Heart right ventricle (tissue), 16 donors: ENCODE results near the gene SMARCD1. TPM values are rescaled to one million over a fixed set of nuclear protein-coding genes. Genes with fewer than 3 reads are reported as not detected.

ENCODE experiments used
- ATAC-seq, 8 donors: fragments of 200-7000 bp; cut with Tn5 transposase; one replicate each; pipeline ENCODE4 v1.9.1; 2020; ENCODE audit warnings: mild to moderate bottlenecking in 8 of 8, moderate library complexity in 8 of 8, moderate number of reproducible peaks in 1 of 8
- DNase-seq, 2 donors: peaks; one replicate each; pipeline ENCODE4 v3.0.0-alpha.2; 2020
- H3K27ac ChIP-seq, 10 donors: fragments of 200-600 bp; sonication (generic) in 2 of 10; one replicate each; pipeline versions ENCODE4 v1.5.0 to v1.8.0; 2020 to 2022; ENCODE audit warnings: mild to moderate bottlenecking in 3 of 10
- H3K27me3 ChIP-seq, 7 donors: fragments of 200-600 bp; one replicate each; pipeline ENCODE4 v1.8.0; 2021 to 2022; ENCODE audit warnings: mild to moderate bottlenecking in 2 of 7
- H3K36me3 ChIP-seq, 9 donors: fragments of 200-600 bp; sonication (generic) in 1 of 9; one replicate each; pipeline versions ENCODE4 v1.5.0 to v1.8.0; 2020 to 2022; ENCODE audit warnings: mild to moderate bottlenecking in 2 of 9
- H3K4me1 ChIP-seq, 9 donors: fragments of 200-600 bp; sonication (generic) in 1 of 9; one replicate each; pipeline versions ENCODE4 v1.5.0 to v1.8.0; 2020 to 2022; ENCODE audit warnings: mild to moderate bottlenecking in 4 of 9
- H3K4me3 ChIP-seq, 10 donors: fragments of 200-600 bp; sonication (generic) in 2 of 10; one replicate each; pipeline versions ENCODE4 v1.5.0 to v1.8.0; 2020 to 2022; ENCODE audit warnings: mild to moderate bottlenecking in 7 of 10, moderate library complexity in 2 of 10
- H3K9me3 ChIP-seq, 11 donors: fragments of 200-600 bp in 10 of 11; sonication (generic) in 2 of 11; one replicate each; pipeline versions ENCODE4 v1.5.0 to v1.8.0; 2013 to 2022; ENCODE audit warnings: mild to moderate bottlenecking in 2 of 11, control low read depth in 1 of 11, moderate library complexity in 1 of 11
- WGBS, 2 donors: extraction: QIAGEN DNeasy Blood & Tissue Kit; methylation state at CpG; one replicate each; pipeline ENCODE4 v1.1.7; 2013; ENCODE audit warnings: inconsistent platforms in 1 of 2; 5-methylcytosine and 5-hydroxymethylcytosine counted together
- intact Hi-C, 10 donors: fragments of 100-400 bp; cut with DNase I; formaldehyde crosslinking; loops; one replicate each; pipeline versions ENCODE4 v1.11.1 to v1.14.2; 2022
- polyA plus RNA-seq, 2 donors: library from polyadenylated mRNA; stranded (reverse); fragments of 200-250 nt; gene quantifications; one replicate each; pipeline ENCODE4 v1.2.3, GENCODE V29; 2013
- total RNA-seq, 10 donors: library from RNA; stranded (reverse); fragmentation: NEBNext Ultra II Directional in 3 of 10; extraction: Animal tissue kit (Norgen Biotek cat#: 25700) in 3 of 10; gene quantifications; one replicate each; pipeline versions ENCODE4 v1.2.1 to v1.2.4, GENCODE V29; 2021 to 2023
- TF ChIP-seq, protein P1 (sequence below), 9 donors: fragments of 200-600 bp; sonication (generic) in 2 of 9; IDR thresholded peaks; one replicate each; pipeline versions ENCODE4 v1.5.0 to v1.8.0; 2021 to 2022; ENCODE audit warnings: antibody characterized with exemption in 9 of 9, mild to moderate bottlenecking in 5 of 9, moderate library complexity in 1 of 9
- donor health status: Arrhythmogenic right ventricular cardiomyopathy.
- donor health status: ischemic (EF 13 %, LVEDD 7.1; RV severe dilation, severe dysfunction).
- donor health status: healthy with polysubstance abuse.
- donor health status: DM: no; HTN: yes; CAD: no.
- donor health status: DM: no; HTN: no; CAD: no.
- donor health status: ischemic (EF 25% LVEDD 6.9; RV normal size, moderate dysfunction).
- donor health status: ischemic (EF 25% LVEDD 5.7; RV mildly dilated, moderate dysfunction).
- donor health status: healthy.
- donor health status: DM: yes; HTN: yes; CAD: no.
- donor health status: Ischemic cardiomyopathy.
- donor health status: ischemic (EF 35%, LVEDD 5.7; RV mildly dilated, moderate dysfunction).
- donor health status: nonischemic (EF 11% LVEDD 7.7; RV severe dilation, severe dysfunction).
- donor health status: DM: yes; HTN: yes; CAD: no.
- donor health status: PGD.
- donor health status: ischemic (EF 29% LVEDD 5.4; RV normal size, mild dysfunction).
- donor health status: nonischemic (EF 23%, LVEDD 6.1; RV moderate dilation, normal function).

Gene SMARCD1
- total and polyA plus RNA-seq, 12 donors, result 12.0 to 24.0 (median 16.0) TPM

DNA sequence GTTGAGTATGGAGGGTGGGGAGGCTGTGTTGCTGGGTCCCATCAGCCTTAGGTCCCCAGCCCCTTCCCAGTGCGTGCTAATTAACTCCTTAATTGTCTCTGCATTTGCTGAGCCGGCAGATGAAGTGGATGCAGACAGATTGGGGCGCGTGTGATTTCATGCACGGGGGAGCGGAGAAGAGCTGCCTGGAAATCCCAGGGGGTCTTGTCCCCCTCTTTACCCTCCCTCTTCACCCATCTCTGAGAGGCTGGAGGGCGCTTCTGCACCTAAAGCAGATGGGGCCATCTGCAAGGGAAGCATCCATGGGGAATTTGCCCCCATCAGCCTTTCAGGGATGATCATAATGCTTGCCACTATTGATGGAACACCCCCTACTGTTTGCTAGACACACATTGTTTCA lies 32.2 kb upstream of the SMARCD1 start:
- intact Hi-C loops, result loop anchor here in 7 of 10 donors (5.0 to 10.0 kb wide), 3 partner anchors 186 to 278 kb away; no protein-coding TSS in a partner anchor
- H3K27ac ChIP-seq, result no peak overlapping the region
- peaks cover under 1 to 38% (median 31%) of the 10 kb centered on the region in 9 donors for H3K4me1 ChIP-seq
- TF ChIP-seq, protein P1, sequence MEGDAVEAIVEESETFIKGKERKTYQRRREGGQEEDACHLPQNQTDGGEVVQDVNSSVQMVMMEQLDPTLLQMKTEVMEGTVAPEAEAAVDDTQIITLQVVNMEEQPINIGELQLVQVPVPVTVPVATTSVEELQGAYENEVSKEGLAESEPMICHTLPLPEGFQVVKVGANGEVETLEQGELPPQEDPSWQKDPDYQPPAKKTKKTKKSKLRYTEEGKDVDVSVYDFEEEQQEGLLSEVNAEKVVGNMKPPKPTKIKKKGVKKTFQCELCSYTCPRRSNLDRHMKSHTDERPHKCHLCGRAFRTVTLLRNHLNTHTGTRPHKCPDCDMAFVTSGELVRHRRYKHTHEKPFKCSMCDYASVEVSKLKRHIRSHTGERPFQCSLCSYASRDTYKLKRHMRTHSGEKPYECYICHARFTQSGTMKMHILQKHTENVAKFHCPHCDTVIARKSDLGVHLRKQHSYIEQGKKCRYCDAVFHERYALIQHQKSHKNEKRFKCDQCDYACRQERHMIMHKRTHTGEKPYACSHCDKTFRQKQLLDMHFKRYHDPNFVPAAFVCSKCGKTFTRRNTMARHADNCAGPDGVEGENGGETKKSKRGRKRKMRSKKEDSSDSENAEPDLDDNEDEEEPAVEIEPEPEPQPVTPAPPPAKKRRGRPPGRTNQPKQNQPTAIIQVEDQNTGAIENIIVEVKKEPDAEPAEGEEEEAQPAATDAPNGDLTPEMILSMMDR (IDR thresholded peaks at IDR 0.05), result no peak
- no peaks in the 10 kb centered on the region for H3K36me3 ChIP-seq
- no peak overlapping the region for H3K4me3 ChIP-seq
- ATAC-seq (no peak), DNase-seq (no peak)
- H3K9me3 ChIP-seq, result no peaks in the 10 kb centered on the region
- 91 to 92% methylated on average over 7 of the region's 7 CpGs for WGBS, 2 donors
- H3K27me3 ChIP-seq, result peaks cover 0 to 44% (median 18%) of the 10 kb centered on the region in 7 donors

DNA sequence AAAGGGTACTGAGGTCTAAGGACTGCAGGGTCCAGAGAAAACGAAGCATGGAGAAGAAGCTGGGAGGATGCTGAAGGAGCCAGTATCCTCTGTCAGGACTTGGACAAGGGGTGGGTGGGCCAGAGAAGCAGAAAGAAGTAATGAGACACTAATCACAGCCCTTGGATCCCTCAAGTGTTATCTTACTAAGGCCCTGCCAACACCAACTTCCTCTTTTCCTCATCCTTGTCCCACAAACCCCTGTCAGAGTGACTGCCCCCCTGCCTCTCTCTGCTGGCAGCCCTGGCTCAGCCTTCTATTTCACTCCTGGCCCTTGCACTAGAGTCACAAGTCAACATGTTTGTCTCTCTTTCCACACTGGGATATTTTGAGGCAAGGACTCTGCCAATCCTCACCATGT lies 31.6 kb upstream of the SMARCD1 start:
- Histone ChIP-seq H3K4me3 (no peak overlapping the region), H3K27me3 (peaks cover 0 to 50% (median 22%) of the 10 kb centered on the region in 7 donors), H3K9me3 (no peaks in the 10 kb centered on the region), H3K27ac (no peak overlapping the region), H3K36me3 (no peaks in the 10 kb centered on the region), H3K4me1 (peaks cover 3 to 39% (median 31%) of the 10 kb centered on the region in 9 donors)
- DNase-seq, result no peak
- intact Hi-C loops, result loop anchor here in 7 of 10 donors (5.0 to 10.0 kb wide), 3 partner anchors 186 to 279 kb away; no protein-coding TSS in a partner anchor
- TF ChIP-seq, protein P1 (IDR thresholded peaks at IDR 0.05), result no peak
- ATAC-seq, result no peak
- WGBS, 2 donors, result 72 to 90% methylated on average over 1 of the region's 1 CpG

DNA sequence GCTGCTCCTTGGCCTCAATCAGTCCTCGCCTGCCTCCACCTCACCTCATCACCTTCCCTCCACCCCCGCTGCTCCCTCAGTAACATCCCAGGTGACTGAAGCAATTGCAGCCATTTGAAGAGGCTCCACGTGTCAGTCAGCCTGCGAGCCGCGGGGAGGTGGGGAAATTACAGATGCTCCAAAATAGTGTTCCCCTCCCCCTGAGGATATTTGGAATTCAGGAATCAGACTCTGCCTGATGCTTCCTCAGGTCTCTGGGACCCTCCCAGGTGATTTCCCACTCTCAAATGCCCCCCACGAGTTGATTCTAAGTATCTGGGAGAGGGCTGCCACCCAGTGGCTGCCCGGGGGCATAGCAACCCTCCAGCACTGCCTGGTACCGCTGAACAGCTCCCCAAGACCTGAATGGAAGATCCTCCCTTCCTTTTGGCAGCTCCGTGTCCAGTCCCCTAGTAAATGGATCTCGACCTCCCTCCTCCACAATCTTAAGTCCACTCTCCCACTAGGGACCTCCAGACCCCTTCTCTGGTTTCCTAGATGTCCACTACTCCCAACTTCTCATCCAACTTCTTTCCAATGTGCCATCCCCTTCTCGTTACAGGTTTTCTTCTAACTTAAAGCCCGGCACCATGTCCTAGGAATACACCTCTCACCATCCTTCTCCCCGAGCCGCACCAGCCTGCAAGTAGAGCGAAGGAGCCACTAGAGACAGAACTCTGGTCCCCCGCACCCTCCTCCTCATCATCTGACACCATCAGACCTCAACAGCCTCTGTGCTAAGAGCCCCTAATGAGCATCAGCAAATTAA lies 29.1 kb upstream of the SMARCD1 start:
- TF ChIP-seq, protein P1 (IDR thresholded peaks at IDR 0.05), result peak; percentile 80 to 97 (median 95)
- Histone ChIP-seq H3K4me1 (peaks cover 2 to 48% (median 20%) of the 10 kb centered on the region in 9 donors), H3K4me3 (no peak overlapping the region), H3K27me3 (peaks cover 0 to 39% (median 19%) of the 10 kb centered on the region in 7 donors), H3K9me3 (no peaks in the 10 kb centered on the region), H3K27ac (no peak overlapping the region), H3K36me3 (no peaks in the 10 kb centered on the region)
- ATAC-seq (peak in 7 of 8 donors; percentile 44 to 73 (median 61)), DNase-seq (peak in 1 of 2 donors; percentile 26)
- WGBS, 2 donors, result 8% methylated on average over 17 of the region's 17 CpGs
- intact Hi-C loops, result loop anchor here (1.0 to 10.0 kb wide), 9 partner anchors 81 to 281 kb away; partner anchors contain the start of gene AQP6 (in 1 of the 10)

DNA sequence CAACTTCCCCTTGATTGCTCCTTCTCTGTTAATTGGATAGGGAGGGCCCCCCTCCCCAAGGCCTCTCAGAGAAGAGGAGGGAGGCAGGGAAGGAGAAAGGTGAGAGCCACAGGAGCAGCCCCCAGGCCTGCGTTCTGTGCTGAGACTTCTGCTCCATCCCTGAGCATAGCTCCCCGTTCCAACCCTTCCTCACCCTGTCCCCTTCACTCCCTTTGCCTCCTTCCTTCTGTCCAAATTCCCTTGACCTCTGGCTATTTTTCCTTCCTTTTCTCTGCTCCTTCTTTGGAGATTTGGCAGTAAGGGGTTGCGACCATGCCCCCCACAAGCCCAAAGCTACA lies 28.5 kb upstream of the SMARCD1 start:
- intact Hi-C loops, result loop anchor here (1.0 to 10.0 kb wide), 9 partner anchors 82 to 282 kb away; partner anchors contain the start of gene AQP6 (in 1 of the 10)
- Histone ChIP-seq H3K27me3 (peaks cover 0 to 36% (median 19%) of the 10 kb centered on the region in 7 donors), H3K36me3 (no peaks in the 10 kb centered on the region), H3K27ac (no peak overlapping the region), H3K4me1 (peaks cover 0 to 48% (median 19%) of the 10 kb centered on the region in 9 donors), H3K4me3 (peak overlapping the region in 7 of 10 donors; percentile 62 to 86 (median 67)), H3K9me3 (no peaks in the 10 kb centered on the region)
- no peak for ATAC-seq
- 15 to 27% methylated on average over 3 of the region's 3 CpGs for WGBS, 2 donors
- TF ChIP-seq, protein P1 (IDR thresholded peaks at IDR 0.05), result no peak
- DNase-seq, result no peak
